Cerebellar nuclear complex (tissue), 1 donor: Measurements from ENCODE around the gene BAIAP2.

Source experiments
- DNase-seq, 2 experiments: peaks; one replicate each; lab custom pipeline; 2025; lab: John Stamatoyannopoulos, UW

Gene BAIAP2, protein sequence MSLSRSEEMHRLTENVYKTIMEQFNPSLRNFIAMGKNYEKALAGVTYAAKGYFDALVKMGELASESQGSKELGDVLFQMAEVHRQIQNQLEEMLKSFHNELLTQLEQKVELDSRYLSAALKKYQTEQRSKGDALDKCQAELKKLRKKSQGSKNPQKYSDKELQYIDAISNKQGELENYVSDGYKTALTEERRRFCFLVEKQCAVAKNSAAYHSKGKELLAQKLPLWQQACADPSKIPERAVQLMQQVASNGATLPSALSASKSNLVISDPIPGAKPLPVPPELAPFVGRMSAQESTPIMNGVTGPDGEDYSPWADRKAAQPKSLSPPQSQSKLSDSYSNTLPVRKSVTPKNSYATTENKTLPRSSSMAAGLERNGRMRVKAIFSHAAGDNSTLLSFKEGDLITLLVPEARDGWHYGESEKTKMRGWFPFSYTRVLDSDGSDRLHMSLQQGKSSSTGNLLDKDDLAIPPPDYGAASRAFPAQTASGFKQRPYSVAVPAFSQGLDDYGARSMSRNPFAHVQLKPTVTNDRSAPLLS

GRCh38 chr17:81034779-81035520 lies at the start of gene BAIAP2:
BAIAP2 (plus strand) TSS chr17:81035151; CDS start chr17:81035255, 104 bp downstream.
- peak; percentile 62 to 74 for DNase-seq

GRCh38 chr17:80986046-80986445 lies 48.9 kb upstream of the BAIAP2 start:
- no peak for DNase-seq

GRCh38 chr17:80986816-80987475 lies 48.0 kb upstream of the BAIAP2 start:
- DNase-seq, result no peak

DNA sequence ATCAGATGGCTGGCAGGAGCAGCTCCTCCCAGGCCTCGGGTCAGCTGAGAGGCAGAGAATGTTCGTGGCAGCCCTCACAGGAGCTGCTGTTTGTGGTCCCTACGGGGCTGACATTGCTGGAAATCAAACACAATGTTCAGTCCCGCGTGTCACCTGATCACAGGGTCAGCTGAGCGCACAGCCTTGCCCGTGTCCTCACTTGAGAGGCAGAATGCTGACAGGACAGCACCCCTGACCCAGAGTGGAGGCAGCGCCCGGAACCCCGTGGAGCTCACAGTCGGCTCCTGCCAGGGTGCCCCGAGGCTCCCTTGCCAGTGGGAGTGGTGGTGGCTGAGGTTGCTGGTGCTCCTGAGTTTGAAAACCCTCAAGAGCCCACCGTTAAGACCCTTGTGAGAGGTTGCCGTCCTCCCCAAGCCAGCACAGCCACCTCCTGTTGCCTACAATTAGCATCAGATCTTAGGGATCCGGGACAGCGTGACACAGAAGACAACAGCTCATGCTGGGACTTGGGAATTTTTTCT lies 47.0 kb upstream of the BAIAP2 start:
- DNase-seq, result no peak

- no peak for DNase-seq
Measured at GRCh38 chr17:80989586-80989913, 45.4 kb upstream of the BAIAP2 start.

GRCh38 chr17:80990921-80991644 lies 43.9 kb upstream of the BAIAP2 start:
- no peak for DNase-seq

DNA sequence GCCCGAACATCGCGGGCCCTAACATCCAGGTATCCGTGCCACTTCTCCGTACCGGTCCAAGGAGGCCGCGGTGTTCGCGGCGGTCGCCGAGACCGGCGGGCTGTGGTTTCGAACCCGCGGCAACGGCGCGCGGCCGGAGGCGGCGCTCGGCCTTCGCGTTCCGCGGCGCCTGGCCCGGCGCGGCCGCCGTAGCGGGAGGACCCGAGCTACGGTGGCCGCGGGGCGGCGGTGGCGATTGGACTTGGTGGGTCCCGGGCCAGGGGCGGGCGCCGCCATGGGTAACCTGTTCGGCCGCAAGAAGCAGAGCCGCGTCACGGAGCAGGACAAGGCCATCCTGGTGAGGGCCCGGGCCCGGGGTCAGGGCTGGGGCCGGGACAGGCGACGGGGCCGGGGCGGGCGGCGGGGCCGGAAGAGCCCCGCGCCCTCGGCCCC lies 43.3 kb upstream of the BAIAP2 start, which contains the start of gene CHMP6:
TSS of gene CHMP6 (plus strand) at position 197 of the 432 bp plus-strand sequence. CDS start at position 275, 78 bp downstream.
- no peak for DNase-seq

DNA sequence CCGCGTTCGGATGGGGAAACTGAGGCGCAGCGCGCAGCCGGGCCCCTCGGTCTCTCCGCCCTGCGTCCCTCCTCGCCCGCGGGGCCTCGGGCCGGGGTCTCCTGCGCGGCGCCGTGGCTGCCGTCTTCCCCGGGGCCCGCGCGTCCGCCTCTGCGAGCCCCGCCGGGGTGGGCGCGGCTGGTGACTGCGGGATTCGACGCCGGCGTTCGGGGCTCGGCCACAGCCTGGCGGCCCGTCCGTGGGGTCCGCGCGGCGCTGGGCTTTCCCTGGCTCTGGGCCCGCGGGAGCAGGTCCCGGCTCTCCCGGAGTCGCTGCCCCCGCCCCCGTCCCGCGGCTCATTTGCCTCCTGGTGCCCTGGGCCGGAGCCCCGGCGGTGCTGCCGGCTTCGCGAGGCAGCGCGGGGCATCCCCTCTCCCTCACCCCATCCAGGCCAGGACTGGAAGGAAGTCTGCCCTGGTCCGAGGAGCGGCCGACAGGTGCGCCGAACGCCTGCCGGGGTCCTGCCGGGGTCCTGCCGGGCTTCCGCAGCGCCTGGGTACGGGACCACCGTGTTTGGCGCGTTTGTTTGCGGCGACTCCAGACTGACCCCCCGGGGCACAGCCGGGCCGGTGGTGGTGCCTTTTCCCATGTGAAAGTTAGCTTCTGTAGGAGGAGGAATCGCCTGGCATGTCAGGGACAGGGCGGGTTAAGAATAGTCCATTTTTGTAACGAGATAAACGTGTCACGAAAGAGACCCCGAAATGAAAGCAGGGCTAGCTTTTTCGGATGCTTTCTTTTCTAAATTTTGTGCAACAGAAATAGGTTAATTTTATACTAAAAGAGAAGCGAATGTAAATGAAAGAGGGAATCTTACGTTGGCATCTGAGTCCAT lies 42.6 kb upstream of the BAIAP2 start:
- DNase-seq, result no peak

- no peak for DNase-seq
Measured at GRCh38 chr17:80992948-80993624, 41.9 kb upstream of the BAIAP2 start.

- DNase-seq, result no peak
Measured at GRCh38 chr17:80995131-80995530, 39.8 kb upstream of the BAIAP2 start.

- DNase-seq, result no peak
Measured at GRCh38 chr17:80996422-80997305, 38.3 kb upstream of the BAIAP2 start.

DNA sequence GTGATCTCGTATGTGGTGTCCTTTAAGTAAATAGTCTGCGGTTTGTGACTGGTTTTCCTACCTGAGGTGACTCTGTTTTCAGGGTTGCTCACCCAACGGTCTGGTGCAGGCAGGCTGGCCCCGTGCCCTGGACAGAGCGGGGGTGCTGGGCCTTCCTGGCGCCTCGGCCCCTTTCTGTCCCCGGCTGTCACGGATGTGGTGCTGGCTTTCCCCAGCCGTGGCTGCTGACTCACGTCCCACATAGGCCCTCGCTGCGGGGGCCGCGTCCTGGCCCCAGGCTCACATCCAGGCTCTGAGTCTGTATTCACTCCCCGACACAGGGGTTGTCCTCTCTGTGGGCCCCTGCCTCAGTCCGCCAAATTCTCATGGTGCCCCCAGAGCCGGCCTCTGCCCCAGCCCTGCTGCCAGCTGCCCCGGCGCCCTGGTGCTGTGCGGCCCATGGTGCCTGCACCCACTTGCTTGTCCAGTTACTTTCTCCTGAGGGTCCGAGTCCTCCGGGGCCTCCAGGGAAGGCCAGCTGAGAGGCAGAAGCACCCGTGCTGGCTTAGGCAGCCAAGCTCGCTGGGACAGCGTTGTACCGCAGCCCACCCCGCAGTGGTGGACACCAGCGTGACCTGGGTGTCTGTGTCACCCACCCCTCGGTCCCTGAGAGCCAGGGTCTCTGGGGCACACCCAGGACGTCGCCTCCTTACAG lies 37.4 kb upstream of the BAIAP2 start:
- no peak for DNase-seq

DNA sequence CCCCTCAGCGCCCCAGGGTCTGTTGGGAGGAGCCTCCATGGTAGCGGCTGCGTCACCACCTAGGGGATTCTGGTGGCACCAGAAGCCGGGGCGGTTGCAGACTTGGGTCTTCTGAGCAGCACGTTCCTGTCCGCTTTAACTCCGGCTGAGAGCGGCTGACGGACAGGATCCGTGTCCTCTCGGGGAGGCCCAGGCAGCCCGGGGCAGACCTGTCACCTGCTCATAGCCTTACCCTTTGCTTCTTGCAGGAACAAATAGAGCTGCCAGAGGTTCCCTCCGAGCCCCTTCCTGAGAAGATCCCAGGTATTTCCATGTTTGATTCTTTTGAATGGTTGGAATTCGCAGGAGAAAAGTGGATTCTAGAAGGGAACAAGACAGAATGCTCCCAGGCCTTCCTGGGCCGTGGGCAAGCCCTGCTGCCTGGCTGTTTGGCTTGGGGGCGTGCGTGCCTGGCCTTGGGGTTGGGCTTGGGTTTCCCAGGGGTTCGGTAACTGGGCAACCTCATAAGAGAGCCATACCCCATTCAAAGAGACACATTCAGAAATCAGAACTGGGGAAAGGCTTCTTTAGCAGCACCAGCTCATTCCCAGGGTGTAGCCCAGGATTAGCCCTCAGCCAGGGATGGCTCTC lies 36.7 kb upstream of the BAIAP2 start:
- no peak for DNase-seq

DNA sequence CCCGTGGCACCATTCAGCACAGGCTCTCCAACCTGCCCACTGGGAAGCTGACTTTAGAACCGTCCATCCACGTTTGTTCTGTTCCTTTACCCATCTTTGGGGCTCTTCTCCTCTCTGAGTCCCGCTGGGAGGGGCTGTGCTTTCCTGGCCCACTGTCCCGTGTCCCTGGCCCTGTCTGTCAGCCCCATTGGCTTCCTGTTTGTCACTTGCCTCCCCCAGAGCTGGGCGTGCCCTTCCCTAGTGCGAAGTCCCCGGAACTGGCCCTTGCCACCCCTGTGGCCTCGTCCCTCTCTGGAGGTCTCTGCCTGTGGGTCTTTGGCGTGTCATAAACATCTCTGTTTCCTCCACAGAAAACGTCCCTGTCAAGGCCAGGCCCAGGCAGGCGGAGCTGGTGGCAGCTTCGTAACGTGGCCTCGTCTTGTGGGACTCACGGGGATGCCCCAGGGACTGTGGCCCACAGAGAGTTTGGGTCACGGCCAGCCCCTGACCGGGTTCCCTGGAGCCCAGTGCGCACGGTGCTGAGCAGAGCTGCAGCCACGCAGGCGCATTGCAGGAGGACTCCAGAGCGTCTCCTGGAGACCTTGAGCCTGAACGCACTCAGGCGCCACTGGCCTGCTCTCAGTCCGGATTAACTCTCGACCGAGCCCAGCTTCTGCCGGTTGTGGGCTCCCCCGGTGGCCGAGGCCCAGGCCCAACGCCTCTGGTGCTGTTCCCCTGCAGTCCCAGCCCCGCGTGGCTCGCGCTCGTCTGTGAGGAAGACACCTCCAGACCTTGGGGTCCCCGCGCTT lies 36.0 kb upstream of the BAIAP2 start:
- no peak for DNase-seq

DNA sequence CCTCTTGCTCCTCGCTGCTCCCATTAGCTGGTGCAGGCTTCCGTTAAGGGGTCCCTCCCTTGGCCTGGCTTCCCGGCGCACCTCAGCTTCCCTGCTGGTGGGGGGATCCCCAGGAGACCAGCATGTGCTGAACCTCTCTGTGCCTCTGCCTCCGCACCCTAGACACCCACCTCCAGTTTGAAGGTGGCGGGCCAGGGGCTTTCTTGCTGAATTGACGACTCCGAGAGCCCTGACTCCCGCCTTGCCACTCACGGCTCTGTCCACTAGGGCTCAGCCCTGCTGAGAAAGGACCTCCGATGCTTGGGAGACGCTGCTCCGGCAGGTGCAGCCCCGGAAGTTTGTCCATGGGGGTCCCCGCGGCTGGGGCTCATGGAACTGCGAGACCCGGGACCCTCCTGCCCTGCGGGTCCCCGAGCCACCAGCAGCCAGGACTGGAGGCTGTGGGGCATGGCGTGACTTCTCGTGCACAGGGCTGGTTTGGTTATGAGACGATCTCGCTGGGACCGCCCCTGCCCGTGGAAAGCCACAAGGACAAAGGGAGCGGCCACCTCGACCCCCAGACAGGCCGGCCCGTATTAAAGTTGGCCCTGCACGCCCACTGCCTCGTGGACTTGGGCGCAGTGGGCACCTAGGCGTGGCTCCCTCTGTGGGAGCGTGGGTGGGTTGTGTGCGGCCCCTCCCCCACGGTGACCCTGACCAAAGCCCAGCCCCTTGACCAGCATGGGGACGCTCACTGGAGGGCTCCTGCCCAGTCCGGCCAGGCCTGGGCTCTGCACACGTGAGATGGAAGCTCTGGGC lies 35.2 kb upstream of the BAIAP2 start:
- DNase-seq, result no peak

- DNase-seq, result no peak
Measured at GRCh38 chr17:81000334-81000630, 34.7 kb upstream of the BAIAP2 start.
